GM21447 (cell line): ENCODE measurements around the gene UNG.
"Not testable (repeated sequence)": the region's sequence is repeated elsewhere in the genome, so short reads cannot be mapped to it uniquely, and the experiment has no call there.

Source experiments
- ATAC-seq: cut with Tn5 transposase; IDR thresholded peaks from one replicate; pipeline ENCODE4 v1.9.1; 2021; ENCODE audit not compliant: unreplicated experiment

Gene UNG

DNA sequence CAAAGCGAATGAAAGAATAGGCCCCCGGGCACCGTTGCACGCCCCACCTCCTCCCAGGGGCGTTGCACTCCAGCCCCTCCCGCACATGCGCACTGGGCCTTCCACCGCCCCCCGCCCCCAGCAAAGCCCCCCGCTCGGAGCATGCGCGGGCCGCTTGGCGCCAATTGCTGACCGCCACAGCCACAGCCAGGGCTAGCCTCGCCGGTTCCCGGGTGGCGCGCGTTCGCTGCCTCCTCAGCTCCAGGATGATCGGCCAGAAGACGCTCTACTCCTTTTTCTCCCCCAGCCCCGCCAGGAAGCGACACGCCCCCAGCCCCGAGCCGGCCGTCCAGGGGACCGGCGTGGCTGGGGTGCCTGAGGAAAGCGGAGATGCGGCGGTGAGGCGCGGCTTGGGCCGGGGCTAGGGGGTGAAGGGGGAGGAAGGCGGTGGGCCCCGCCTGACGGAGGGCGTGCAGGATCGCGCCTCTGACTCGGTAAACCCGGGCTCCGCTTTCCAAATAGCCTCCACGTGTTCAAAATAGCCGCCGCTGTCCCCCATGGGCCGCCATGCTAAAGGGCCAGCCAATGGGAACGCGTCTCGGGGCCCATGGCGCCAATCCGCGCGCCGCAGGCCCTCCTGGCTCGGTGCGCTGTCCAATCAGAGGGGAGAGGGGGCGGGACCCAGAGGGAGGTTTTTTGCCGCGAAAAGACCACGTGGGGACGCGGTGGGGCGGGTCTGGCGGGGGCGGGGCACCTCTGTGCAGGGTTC, at the start of gene UNG:
TSS of gene UNG (plus strand) at position 163 of the 748 bp plus-strand sequence. CDS start at position 246, 83 bp downstream.
- ATAC-seq = peak; percentile 86

DNA sequence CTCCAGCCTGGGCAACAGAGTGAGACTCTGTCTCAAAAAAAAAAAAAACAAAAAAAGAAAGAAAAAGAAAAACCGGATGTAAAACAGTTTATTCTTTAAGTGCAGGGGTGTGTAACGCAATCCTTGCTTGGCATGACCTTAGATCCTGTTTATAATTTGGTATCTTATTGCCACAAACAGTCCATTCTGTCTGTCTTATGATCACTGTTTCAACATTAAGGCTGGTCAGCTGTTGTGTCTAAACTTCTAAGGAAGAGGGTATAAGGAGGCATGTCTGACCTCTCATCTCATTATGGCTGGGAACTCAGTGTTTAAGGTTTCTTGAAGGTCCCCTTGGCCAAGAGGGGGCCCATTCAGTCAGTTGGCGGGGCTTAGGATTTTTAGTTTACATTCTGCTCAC, 48.7 kb upstream of the UNG start:
- ATAC-seq = not testable (repeated sequence)

DNA sequence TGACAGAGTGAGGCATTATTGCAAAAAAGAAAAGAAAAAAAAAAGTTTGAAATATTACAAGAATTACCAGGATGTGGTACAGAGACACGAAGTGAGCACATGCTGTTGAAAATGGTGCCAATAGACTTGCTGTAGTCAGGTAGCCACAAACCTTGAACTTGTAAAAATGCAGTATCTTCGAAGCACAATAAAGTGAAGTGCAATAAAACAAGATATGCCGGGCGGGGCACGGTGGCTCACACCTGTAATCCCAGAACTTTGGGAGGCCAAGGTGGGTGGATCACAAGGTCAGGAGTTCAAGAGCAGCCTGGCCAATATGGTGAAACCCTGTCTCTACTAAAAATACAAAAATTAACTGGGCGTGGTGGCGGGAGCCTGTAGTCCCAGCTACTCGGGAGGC, 47.6 kb upstream of the UNG start:
- ATAC-seq = not testable (repeated sequence)

DNA sequence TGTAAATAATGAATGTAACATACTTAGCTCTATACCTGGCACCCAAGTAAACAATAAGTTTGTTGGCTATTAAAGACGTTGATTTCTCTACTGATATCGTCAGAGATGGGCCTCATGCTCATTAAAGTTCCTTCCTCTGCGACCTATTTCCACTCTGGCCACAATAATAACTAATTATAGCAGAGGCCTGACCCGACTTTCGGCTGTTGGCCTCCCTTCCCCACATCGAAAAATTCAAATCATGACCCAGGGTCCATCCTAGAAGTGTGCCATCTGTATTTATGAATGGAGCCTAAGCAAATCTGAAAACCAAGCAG, 45.3 kb upstream of the UNG start:
- no peak for ATAC-seq

DNA sequence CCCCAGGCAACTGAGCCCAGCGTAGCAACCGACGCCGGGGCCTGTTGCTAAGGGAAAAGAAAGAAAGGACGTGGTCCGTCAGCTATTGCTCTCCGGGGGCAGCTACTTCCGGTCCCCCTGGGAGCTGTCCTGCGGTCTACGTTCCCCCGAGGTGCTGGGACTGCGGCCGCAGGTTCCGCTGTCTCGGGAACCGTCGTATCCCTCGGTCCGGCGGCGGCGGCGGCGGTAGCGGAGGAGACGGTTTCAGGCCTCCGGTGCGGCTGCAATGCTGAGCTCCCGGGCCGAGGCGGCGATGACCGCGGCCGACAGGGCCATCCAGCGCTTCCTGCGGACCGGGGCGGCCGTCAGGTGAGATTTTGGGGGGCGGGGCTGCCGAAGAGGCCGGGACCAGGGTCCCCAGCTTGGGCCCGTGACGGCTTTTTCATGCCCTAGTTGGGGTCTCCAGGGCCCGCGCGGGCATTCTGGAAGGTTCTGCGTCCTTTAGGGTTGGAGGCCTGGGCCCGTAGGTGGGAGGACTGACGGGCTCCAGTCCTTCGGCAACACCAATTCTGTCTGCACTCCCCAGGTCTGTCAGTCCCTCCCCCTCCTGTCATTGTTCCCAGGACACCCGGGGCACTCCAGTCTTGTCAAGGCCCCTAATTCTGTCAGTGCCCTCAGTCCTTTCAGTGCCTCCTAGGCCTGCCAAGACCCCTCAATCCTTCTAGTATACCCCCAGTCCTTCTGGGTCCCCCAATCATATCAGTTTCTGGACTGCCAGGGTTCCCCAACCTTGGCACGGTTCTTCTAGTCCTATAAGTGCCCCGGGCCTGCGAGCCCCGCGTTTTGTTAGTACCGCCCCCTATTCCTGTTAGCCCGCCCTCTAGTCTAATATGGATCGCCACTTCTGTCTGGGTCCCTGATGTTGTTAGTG, 44.7 kb upstream of the UNG start, which contains the start of gene USP30:
TSS of gene USP30 (plus strand) at position 163 of the 910 bp plus-strand sequence. CDS start at position 266, 103 bp downstream.
- peak; percentile 63 for ATAC-seq

DNA sequence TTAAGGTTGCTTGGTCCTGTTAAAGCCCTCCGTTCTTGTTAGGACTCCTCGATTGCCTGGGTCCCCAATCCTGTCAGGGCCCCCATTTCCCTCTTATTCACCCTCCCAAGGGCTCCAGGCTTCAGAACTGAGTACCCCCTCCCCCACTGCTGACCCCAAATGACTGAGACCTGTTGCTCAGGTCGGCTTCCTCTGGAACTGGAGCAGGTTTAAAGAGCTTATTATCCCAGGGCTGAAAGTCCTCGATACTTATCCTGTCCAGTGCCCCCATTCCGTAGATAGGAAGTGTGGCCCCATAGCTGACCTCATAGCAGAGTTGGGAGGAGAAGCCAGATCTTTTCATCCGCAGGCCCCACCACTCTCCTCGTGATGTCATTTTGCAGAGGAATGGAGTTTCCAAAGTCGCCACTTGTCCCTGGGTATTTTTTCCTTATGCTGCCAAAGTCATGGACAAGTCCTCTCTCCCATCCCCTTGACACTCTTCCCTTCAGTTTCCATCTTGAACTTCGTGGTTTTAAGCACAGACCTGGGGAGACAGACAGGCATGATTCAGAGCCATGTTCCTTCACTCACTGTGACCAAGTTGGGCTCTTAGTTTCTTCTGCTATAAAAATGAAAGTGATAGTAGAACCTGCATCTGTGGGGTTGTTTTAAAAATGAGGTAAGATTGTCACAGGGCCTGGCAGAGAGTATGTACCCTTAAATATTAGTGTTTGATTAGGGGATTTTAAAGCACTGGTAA, 43.8 kb upstream of the UNG start:
- peak; percentile 44 for ATAC-seq

DNA sequence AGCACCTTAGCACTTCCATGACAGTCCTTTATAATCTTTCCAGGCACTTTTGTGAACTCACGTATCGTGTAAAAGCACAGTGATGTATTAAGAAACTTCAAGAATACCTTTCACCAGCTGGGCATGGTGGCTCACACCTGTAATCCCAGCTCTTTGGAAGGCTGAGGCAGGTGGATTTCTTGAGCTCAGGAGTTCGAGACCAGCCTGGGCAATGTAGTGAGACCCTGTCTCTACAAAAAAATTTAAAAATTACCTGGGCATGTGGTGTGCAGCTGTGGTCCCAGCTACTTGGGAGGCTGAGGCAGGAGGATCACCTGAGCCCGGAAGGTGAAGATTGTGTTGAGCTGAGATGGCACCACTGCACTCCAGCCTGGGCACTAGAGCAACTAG, 43.3 kb upstream of the UNG start:
- not testable (repeated sequence) for ATAC-seq

DNA sequence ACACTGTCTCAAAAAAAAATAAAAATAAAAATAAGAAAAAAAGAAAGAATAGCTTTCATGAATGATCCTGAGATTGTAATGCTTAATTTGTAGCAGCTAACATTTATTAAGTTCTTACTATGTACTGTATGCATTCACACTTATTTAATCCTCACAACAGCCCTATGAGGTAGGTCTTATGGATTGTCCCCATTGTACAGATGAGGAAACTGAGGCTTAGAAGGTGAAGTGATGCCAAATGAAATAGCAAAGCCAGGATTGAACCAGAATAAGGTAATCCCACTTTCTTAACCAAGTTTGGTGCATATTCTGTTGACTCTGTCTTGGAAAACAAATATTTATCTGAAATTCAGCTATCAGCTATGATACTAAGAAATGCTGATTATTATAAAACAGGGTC, 42.9 kb upstream of the UNG start:
- no peak for ATAC-seq

DNA sequence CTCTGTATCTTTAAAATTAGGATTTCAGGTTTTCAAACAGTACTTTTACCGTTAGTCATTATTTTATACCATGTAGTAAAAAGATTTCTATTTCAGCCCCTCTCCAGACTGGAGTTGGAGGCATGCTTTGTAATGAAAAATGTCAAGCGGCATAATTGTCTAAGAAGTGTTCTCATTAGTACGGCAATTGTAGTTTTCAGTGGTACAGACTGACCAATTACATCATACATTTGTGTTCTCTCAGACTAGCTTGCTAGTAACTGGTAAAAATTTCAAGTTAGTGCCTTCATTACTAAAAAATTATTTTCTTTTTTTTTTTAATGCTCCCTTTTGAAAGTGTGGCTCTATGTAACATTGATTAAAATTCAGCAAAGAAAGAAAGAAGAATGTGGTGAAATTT, 40.5 kb upstream of the UNG start:
- ATAC-seq = no peak

DNA sequence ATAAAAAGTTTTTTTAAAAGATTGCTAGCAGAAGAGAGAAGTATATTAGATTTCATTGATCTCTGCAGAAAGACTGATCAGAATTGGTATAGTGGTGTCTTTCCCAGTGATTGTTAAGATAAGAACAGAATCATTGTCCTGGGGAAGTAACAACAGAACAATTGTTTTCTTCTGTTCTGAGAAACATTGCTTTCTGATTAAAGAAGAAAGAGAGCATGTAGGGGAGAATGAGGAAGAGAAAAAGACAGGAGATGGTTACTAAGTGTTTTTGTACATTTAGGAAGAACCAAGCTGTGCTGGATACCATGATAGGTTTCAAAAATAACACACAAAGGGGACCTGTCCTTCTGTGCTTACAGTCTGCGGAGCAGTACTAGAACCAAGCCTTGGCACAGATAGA, 40.0 kb upstream of the UNG start:
- ATAC-seq = no peak

DNA sequence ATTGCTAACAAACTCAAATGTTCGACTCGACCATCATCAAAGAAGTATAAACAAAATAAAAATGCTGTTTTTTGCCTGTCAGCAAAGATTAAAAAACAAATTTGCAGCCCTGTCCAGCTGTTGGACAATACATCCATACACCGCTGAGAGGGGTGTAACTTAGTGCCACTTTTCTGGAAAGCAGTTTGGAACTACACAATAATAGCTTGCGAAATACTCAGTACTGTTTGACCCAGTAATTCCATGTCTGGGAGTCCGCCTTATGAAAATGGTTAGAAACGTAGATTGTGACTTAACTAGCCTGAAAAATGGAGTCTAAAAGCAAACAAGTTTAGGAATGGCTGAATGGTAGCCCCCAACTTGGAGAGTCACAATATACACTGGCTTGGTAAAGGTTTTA, 38.6 kb upstream of the UNG start:
- ATAC-seq = no peak

DNA sequence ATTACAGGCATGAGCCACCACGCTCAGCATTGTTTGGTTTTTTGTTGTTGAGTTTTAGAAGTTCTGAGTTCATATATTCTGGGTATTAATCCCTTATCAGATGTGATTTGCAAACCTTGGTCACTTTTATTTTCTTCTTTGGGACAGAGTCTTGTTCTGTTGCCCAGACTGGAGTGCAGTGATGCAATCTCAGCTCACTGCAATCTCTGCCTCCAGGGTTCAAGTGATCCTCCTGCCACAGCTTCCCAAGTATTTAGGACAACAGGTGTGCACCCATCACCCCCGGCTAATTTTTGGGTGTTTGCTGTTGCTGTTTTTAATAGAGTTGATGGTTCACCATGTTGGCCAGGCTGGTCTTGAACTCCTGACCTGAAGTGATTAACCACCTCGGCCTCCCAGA, 33.3 kb upstream of the UNG start:
- ATAC-seq = no peak

DNA sequence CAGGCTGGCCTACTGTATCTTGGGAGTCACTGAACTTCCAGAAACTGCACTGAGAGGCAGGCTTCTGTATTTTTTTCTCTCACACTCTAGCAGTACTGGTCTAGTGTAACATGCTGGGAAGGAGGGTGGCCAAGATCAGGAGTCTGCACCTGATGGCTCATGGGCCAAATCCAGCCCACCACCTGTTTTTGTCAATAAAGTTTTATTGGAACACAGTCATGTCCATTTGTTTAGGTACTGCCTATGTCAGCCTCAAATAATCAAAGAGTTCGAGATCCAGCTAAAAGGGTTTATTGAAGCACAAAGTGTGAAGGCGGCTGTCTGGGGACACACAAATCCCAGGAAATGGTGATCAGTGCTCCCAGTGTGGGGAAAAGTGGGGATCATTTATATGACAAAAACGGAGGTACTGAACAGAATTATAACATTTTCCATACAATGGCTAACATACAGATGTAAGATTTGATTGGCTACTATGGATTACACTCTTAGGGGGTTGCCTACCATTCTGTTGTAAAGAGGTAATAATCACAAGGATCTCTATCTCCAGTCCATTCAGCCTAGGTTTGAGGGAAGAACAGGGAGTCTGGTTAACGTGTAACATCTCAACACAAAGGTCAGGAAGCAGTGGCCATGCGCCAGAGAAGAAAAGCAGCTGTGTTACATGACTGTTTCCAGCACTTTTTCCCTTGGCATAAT, 32.1 kb upstream of the UNG start:
- ATAC-seq = no peak

DNA sequence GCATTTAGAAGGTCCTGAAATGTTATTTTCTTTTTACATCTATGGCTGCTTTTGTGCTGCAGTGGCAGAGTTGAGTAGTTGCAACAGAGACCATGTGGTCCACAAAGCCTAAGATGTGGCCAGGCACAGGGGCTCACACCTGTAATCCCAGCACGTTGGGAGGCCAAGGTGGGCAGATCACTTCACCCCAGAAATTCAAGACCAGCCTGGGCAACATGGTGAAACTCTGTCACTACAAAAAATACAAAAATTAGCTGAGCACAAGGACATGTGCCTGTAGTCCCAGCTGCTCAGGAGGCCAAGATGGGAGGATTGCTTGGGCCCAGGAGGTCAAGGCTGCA, 31.6 kb upstream of the UNG start:
- ATAC-seq = no peak

DNA sequence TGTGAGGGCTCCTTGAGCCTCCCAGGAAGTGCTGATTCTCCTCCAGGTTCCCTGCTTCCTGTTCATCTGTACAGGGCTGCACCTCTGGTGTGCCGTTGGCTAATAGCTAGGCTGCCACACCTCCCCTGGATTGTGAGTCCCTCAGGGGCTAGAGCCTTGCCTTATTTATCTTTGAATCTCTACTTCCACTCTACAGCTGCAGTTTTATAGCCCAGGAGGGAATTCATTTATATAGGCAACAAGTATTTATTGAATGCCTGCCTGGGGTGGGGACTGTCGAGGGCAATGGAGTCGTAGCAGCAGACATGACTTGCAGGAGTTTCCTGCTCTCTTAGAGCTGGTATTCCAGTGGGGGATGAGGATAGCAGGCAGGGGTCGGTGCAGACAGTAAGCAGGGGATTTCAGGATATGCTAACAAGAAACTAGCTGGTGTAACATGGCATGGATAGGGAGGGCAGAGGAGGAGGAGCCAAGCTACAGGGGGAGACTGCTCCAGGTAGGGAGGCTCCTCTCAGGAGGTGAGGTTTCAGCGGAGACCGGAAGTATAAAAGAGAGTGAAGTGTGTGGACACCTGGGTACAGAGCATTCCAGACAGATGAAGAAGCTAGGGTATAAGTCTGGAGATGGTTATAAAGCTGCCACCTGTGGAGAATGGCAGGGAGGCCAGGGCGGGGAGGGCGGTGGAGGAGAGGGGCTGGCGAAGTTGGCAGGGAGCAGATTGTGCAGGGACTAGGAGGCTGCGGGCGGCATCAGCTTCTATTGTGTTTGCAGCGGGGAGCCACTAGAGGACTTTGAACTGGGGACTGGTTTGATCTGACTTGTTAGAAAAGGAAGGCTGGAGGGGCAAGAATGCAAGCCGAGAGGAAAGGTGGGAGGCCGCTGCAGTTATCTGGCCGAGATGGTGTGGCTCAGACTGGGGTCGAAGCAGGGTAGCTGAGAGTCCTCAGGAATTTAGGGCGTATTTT, 27.8 kb upstream of the UNG start:
- no peak for ATAC-seq

DNA sequence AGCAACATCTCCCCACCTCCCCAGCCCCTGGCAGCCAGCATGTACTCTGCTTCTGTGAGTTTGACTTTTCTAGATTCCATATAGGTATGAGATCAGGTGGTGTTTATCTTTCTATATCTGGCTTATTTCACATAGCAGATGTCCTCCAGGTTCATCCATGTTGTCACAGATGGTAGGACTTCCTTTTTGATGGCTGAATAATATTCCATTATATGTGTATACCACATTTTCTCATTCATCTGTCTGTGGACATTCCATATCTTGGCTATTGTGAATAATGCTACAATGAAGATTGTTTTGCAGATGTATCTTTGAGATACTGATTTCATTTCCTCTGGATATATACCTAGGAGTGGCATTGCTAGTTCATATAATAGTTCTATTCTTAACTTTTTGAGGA, 22.5 kb upstream of the UNG start:
- ATAC-seq = no peak

DNA sequence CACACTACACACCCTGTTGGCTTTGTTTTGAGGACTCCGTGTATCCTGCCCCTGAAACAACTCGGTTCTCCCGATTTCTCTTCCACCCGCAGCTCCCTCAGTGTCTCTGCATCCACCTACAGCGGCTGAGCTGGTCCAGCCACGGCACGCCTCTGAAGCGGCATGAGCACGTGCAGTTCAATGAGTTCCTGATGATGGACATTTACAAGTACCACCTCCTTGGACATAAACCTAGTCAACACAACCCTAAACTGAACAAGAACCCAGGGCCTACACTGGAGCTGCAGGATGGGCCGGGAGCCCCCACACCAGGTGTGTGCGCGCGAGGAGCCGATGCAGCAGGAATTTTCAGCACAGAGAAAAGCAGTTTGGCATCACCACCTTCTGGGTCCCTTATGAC, 14.6 kb upstream of the UNG start:
- no peak for ATAC-seq

DNA sequence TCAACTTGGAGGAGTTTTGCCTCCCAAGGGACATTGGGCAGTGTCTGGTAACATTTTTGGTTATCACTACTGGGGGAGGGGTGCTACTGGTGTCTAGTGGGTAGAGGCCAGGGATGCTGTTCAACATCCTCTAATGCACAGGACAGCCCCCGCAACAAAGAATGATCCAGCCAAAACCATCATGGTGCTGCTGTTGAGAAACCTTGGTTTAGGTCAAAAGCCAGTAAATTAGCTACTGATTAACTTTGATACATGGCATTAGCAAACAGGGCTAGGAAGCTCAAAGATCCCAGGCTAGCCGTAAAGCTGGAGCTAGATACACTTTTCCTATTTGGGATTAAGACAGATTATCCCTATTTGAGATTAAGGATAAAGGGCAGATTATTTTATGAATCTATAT, 13.0 kb upstream of the UNG start:
- no peak for ATAC-seq

DNA sequence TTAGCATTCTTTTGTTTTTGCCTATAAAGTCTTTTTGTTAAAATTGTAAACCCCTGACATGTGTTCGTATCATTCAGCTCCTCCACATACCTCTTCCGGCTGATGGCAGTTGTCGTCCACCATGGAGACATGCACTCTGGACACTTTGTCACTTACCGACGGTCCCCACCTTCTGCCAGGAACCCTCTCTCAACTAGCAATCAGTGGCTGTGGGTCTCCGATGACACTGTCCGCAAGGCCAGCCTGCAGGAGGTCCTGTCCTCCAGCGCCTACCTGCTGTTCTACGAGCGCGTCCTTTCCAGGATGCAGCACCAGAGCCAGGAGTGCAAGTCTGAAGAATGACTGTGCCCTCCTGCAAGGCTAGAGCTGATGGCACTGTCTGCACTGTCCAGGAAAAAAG, 11.8 kb upstream of the UNG start:
- ATAC-seq = no peak

DNA sequence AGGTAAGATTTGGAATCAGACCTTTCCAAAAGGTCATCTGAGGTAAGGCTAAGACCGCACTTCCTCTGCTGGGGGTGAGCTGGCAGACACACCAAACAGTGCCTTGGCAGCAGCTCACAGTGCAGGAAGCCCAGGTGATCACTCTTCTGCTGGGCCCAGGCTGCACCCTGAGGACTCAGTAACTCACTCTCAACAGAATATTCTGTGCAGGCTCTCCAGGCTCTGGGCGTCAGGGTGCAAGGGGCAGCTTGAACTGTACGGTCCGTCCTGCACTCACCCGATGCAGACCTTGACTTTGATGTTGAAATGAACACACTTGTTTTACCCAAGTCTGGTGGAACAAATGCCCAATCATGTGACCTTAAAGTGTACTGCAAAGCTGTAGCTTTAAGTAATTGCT, 10.1 kb upstream of the UNG start:
- no peak for ATAC-seq
